Measurements from ENCODE around the gene SH2D3A.
A peak's percentile ranks its signal among the peaks of the same experiment; 100 is the strongest.

SH2D3A gene

GRCh38 chr19:6767357-6768235, at the start of gene SH2D3A:
Gene SH2D3A (minus strand): TSS chr19:6767435. CDS start chr19:6763748, 3,687 bp downstream.
- in situ Hi-C loops (cut with MboI; ENCODE audit: low pct_unique_long_range_greater_than_20kb, low sequenced_read_pairs, unreplicated experiment): no loop called here
- DNase-seq (ENCODE audit: low spot score): peak; percentile 95
- no peak for TF ChIP-seq CTCF (IDR thresholded peaks at IDR 0.05; ENCODE audit: extremely low read depth, insufficient read depth, missing control alignments)

DNA sequence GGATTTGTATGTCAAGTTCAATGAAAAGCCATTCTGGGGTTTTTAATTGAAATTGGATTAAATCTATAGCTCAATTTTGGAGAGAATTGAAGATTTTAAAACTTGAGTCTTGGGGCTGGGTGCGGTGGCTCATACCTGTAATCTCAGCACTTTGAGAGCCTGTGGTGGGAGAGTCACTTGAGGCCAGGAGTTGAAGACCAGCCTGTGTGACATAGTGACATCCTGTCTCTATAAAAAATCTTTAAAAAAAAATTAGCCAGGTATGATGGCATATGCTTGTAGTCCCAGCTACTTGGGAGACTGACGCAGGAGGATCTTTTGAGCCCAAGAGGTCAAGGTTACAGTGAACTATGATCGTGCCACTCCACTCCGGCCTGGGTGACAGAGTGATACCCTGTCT, 46.4 kb upstream of the SH2D3A start:
- in situ Hi-C loops (cut with MboI; ENCODE audit: low pct_unique_long_range_greater_than_20kb, low sequenced_read_pairs, unreplicated experiment): no loop called here
- DNase-seq (ENCODE audit: low spot score): no peak
- no peak for TF ChIP-seq CTCF (IDR thresholded peaks at IDR 0.05; ENCODE audit: extremely low read depth, insufficient read depth, missing control alignments)

GRCh38 chr19:6812612-6813011, 45.4 kb upstream of the SH2D3A start:
- TF ChIP-seq CTCF (IDR thresholded peaks at IDR 0.05; ENCODE audit: extremely low read depth, insufficient read depth, missing control alignments): no peak
- no peak for DNase-seq (ENCODE audit: low spot score)
- in situ Hi-C loops (cut with MboI; ENCODE audit: low pct_unique_long_range_greater_than_20kb, low sequenced_read_pairs, unreplicated experiment): no loop called here

GRCh38 chr19:6811906-6812305, 44.7 kb upstream of the SH2D3A start:
- DNase-seq (ENCODE audit: low spot score): no peak
- in situ Hi-C loops (cut with MboI; ENCODE audit: low pct_unique_long_range_greater_than_20kb, low sequenced_read_pairs, unreplicated experiment): no loop called here
- TF ChIP-seq CTCF (IDR thresholded peaks at IDR 0.05; ENCODE audit: extremely low read depth, insufficient read depth, missing control alignments): no peak

- in situ Hi-C loops (cut with MboI; ENCODE audit: low pct_unique_long_range_greater_than_20kb, low sequenced_read_pairs, unreplicated experiment): no loop called here
- DNase-seq (ENCODE audit: low spot score): no peak
- no peak for TF ChIP-seq CTCF (IDR thresholded peaks at IDR 0.05; ENCODE audit: extremely low read depth, insufficient read depth, missing control alignments)
Observed at GRCh38 chr19:6811378-6811777, 44.1 kb upstream of the SH2D3A start.

DNA sequence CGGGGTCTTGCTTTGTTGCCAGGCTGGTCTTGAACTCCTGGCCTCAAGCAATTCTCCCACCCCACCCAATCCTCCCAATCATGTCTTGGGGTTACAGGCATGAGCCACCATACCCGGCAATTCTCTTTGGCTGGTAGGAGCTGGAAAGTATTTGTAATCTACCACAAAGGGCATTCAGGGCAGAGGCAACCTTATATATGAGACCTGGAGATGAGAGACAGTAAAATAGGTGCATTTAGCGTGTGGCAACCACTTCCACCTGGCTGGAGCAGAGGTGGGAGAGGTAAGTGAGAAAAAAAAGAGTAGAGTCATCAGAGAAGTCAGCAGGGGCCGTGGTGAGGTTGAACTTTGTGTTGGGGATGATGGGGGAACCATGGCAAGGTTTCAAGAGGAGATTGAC, 42.0 kb upstream of the SH2D3A start:
- in situ Hi-C loops (cut with MboI; ENCODE audit: low pct_unique_long_range_greater_than_20kb, low sequenced_read_pairs, unreplicated experiment): no loop called here
- no peak for DNase-seq (ENCODE audit: low spot score)
- TF ChIP-seq CTCF (IDR thresholded peaks at IDR 0.05; ENCODE audit: extremely low read depth, insufficient read depth, missing control alignments): no peak

Measured in GM13977 (cell line).